HUES64 (cell line): Measurements from ENCODE around the gene ZNF592.
A peak's percentile ranks its signal among the peaks of the same experiment; 100 is the strongest.
"Not testable (repeated sequence)": the region's sequence is repeated elsewhere in the genome, so short reads cannot be mapped to it uniquely, and the experiment has no call there.

ENCODE experiments used
- H3K27ac ChIP-seq: 2 replicates; pipeline ENCODE4 v1.7.0; 2013; ENCODE audit warnings: low read depth, low read length, inconsistent platforms
- H3K27me3 ChIP-seq: 2 replicates; pipeline ENCODE4 v1.6.1; 2013; ENCODE audit warnings: mild to moderate bottlenecking, low read length; ENCODE audit not compliant: insufficient read depth
- H3K36me3 ChIP-seq: 2 replicates; pipeline ENCODE4 v1.6.1; 2013; ENCODE audit warnings: mild to moderate bottlenecking, low read length; ENCODE audit not compliant: insufficient read depth
- H3K4me1 ChIP-seq: 2 replicates; pipeline ENCODE4 v1.6.1; 2013; ENCODE audit warnings: mild to moderate bottlenecking, low read length, moderate library complexity; ENCODE audit not compliant: insufficient read depth
- H3K4me3 ChIP-seq: 2 replicates; pipeline ENCODE4 v1.5.1; 2013; ENCODE audit warnings: mild to moderate bottlenecking, low read length, moderate library complexity
- H3K9ac ChIP-seq: 2 replicates; pipeline ENCODE4 v1.6.1; 2013; ENCODE audit warnings: mild to moderate bottlenecking, low read depth, low read length
- H3K9me3 ChIP-seq: 2 replicates; pipeline ENCODE4 v1.6.1; 2013; ENCODE audit warnings: low read depth, low read length; ENCODE audit not compliant: insufficient read depth
- WGBS: fragments of 150-250, 120-280 bp; methylation state at CpG from one replicate; pipeline ENCODE4 v1.1.7; 2013; ENCODE audit warnings: missing lambda C conversion rate; 5-methylcytosine and 5-hydroxymethylcytosine counted together

ZNF592 gene

GRCh38 chr15:84749111-84749991 is 959 bp downstream of the ZNF592 start:
- Histone ChIP-seq H3K27me3 (no peaks in the 10 kb centered on the region), H3K27ac (peak overlapping the region; percentile 51; the same call in 1 of the 2 replicates), H3K9ac (peak overlapping the region; percentile 85), H3K4me1 (peaks cover 11% of the 10 kb centered on the region), H3K9me3 (no peaks in the 10 kb centered on the region), H3K36me3 (no peaks in the 10 kb centered on the region), H3K4me3 (peak overlapping the region; percentile 94)
- 26% methylated on average over 15 of the region's 15 CpGs for WGBS

GRCh38 chr15:84750583-84751092 is 2.2 kb downstream of the ZNF592 start:
- WGBS, result 63% methylated on average over 2 of the region's 2 CpGs
- no peak overlapping the region for H3K27ac ChIP-seq
- no peak overlapping the region for H3K9ac ChIP-seq
- no peaks in the 10 kb centered on the region for H3K27me3 ChIP-seq
- peak overlapping the region; percentile 37 for H3K4me3 ChIP-seq
- no peaks in the 10 kb centered on the region for H3K36me3 ChIP-seq
- H3K4me1 ChIP-seq, result peaks cover 11% of the 10 kb centered on the region
- H3K9me3 ChIP-seq, result no peaks in the 10 kb centered on the region

- not testable (repeated sequence) for H3K9ac ChIP-seq, H3K4me3 ChIP-seq, H3K27ac ChIP-seq, H3K36me3 ChIP-seq, H3K27me3 ChIP-seq, H3K9me3 ChIP-seq
- WGBS, result 97% methylated on average over 5 of the region's 6 CpGs
- peaks cover 11% of the 10 kb centered on the region for H3K4me1 ChIP-seq
Measured at GRCh38 chr15:84751721-84752120, 3.3 kb downstream of the ZNF592 start.

GRCh38 chr15:84752195-84752594 is 3.8 kb downstream of the ZNF592 start:
- no peak overlapping the region for H3K4me3 ChIP-seq
- H3K9ac ChIP-seq, result no peak overlapping the region
- 90% methylated on average over 1 of the region's 1 CpG for WGBS
- H3K4me1 ChIP-seq, result peaks cover 11% of the 10 kb centered on the region
- H3K36me3 ChIP-seq, result no peaks in the 10 kb centered on the region
- H3K27me3 ChIP-seq, result no peaks in the 10 kb centered on the region
- no peak overlapping the region for H3K27ac ChIP-seq
- H3K9me3 ChIP-seq, result no peaks in the 10 kb centered on the region

- Histone ChIP-seq H3K9ac (no peak overlapping the region), H3K27me3 (no peaks in the 10 kb centered on the region), H3K27ac (no peak overlapping the region), H3K36me3 (no peaks in the 10 kb centered on the region), H3K4me1 (peaks cover 11% of the 10 kb centered on the region), H3K9me3 (no peaks in the 10 kb centered on the region), H3K4me3 (no peak overlapping the region)
- 86% methylated on average over 3 of the region's 3 CpGs for WGBS
Measured at GRCh38 chr15:84752700-84753099, 4.3 kb downstream of the ZNF592 start.

GRCh38 chr15:84754889-84755288 is 6.5 kb downstream of the ZNF592 start:
- WGBS, result 93% methylated on average over 3 of the region's 4 CpGs
- peaks cover 11% of the 10 kb centered on the region for H3K4me1 ChIP-seq
- H3K27ac ChIP-seq, H3K36me3 ChIP-seq, H3K9me3 ChIP-seq, H3K27me3 ChIP-seq, H3K9ac ChIP-seq, H3K4me3 ChIP-seq: not testable (repeated sequence)

GRCh38 chr15:84755736-84756527 is 7.5 kb downstream of the ZNF592 start:
- no peak overlapping the region for H3K27ac ChIP-seq
- H3K4me3 ChIP-seq, result no peak overlapping the region
- peaks cover 4% of the 10 kb centered on the region for H3K4me1 ChIP-seq
- no peak overlapping the region for H3K9ac ChIP-seq
- no peaks in the 10 kb centered on the region for H3K36me3 ChIP-seq
- H3K27me3 ChIP-seq, result no peaks in the 10 kb centered on the region
- H3K9me3 ChIP-seq, result no peaks in the 10 kb centered on the region
- WGBS, result 95% methylated on average over 1 of the region's 1 CpG

- no peaks in the 10 kb centered on the region; the same call in 1 of the 2 replicates for H3K4me1 ChIP-seq
- no peaks in the 10 kb centered on the region for H3K27me3 ChIP-seq
- no peak overlapping the region for H3K4me3 ChIP-seq
- H3K36me3 ChIP-seq, result no peaks in the 10 kb centered on the region
- H3K9me3 ChIP-seq, result no peaks in the 10 kb centered on the region
- 100% methylated on average over 1 of the region's 1 CpG for WGBS
- H3K27ac ChIP-seq, result no peak overlapping the region
- H3K9ac ChIP-seq, result no peak overlapping the region
Measured at GRCh38 chr15:84759018-84759417, 10.6 kb downstream of the ZNF592 start.

- no peak overlapping the region for H3K27ac ChIP-seq
- no peaks in the 10 kb centered on the region for H3K27me3 ChIP-seq
- H3K4me3 ChIP-seq, result no peak overlapping the region
- no peak overlapping the region for H3K9ac ChIP-seq
- H3K4me1 ChIP-seq, result no peaks in the 10 kb centered on the region; the same call in 1 of the 2 replicates
- 100% methylated on average over 1 of the region's 1 CpG for WGBS
- H3K9me3 ChIP-seq, result no peaks in the 10 kb centered on the region
- H3K36me3 ChIP-seq, result peaks cover 3% of the 10 kb centered on the region; the same call in 1 of the 2 replicates
Measured at GRCh38 chr15:84760219-84760618, 11.8 kb downstream of the ZNF592 start.

- Histone ChIP-seq H3K4me1 (no peaks in the 10 kb centered on the region; the same call in 1 of the 2 replicates), H3K4me3 (no peak overlapping the region), H3K9ac (no peak overlapping the region), H3K36me3 (peaks cover 12% of the 10 kb centered on the region), H3K27ac (no peak overlapping the region), H3K9me3 (no peaks in the 10 kb centered on the region), H3K27me3 (no peaks in the 10 kb centered on the region)
- 73% methylated on average over 4 of the region's 4 CpGs for WGBS
Measured at GRCh38 chr15:84761607-84762131, 13.3 kb downstream of the ZNF592 start.
